Tongue (tissue), 2 donors: ENCODE data around the gene DNAJC19. TPM values are rescaled to one million over a fixed set of nuclear protein-coding genes. Genes with fewer than 3 reads are reported as not detected.

Experiments
- DNase-seq: peaks from one replicate; pipeline ENCODE4 v3.0.0-alpha.2; 2015
- total RNA-seq: library from RNA; depleted of rRNA; stranded (reverse); fragments of >200 nt; gene quantifications from one replicate; pipeline ENCODE4 v1.2.3, GENCODE V29; 2014

DNAJC19 gene
- total RNA-seq, 1 donor from 2014 or later, result 30.0 TPM

GRCh38 chr3:180961087-180961486 is 28.4 kb downstream of the DNAJC19 start:
- no peak for DNase-seq

- DNase-seq, result no peak
These were observed 29.8 kb downstream of the DNAJC19 start for GRCh38 chr3:180959691-180960090.

DNA sequence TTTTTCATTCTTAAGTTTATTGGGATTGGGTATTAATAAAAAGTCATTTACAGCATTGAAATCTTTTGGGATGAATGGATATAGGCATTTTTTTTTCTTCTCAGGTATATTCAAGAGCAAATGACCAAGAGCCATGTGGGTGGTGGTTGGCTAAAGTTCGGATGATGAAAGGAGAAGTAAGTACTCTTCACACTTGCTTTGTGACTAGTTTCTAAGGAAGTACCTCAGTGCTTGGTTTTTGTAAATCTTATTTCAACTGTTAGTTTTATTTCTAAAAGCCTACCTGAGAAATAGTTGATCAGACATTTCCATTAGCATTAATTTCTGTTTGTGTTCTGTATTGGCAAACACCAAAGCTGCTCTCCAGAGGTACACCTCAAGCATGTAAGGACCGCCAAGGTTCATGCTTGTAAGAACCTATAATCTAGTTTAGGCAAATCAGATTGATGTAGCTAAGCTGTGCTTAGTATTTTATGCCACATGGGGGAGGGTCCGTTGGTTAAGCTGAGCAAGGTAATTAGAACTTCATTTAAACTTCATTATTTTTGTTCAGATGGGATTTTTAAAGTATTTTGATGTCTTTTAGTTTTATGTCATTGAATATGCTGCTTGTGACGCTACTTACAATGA is 41.7 kb downstream of the DNAJC19 start:
- DNase-seq, result no peak

DNA sequence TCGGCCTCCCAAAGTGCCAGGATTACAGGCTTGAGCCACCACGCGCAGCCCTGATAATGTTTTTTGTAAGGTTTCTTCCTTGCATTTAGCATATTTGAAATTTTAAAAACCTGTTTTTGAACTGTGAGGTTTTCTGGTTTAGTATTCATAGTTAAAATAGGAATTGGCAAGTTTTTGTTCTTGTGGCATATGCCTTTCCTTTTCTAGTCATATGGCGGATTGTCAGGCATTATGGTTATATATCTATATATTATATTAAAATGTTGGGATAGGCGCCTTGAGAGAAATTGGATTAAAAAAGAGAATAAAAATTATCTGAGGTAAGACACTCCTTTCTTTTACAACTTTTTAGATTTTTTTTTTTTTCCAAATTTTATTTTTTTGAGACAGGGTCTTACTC is 48.7 kb downstream of the DNAJC19 start:
- no peak for DNase-seq

- DNase-seq, result no peak
These were observed 54.9 kb downstream of the DNAJC19 start for GRCh38 chr3:180934638-180935037.

Other genes with a start within 250 kb of the DNAJC19 start
- gene FXR1, start 77.1 kb downstream of the DNAJC19 start, total RNA-seq, result 558 TPM